GM12864 (cell line): ENCODE data around the gene THAP8.

Experiments
- DNase-seq: peaks from one replicate; pipeline ENCODE4 v3.0.0-alpha.2; 2011; ENCODE audit warnings: low read depth
- H3K4me3 ChIP-seq: 2 replicates; pipeline ENCODE4 v1.5.1; 2011; ENCODE audit warnings: mild to moderate bottlenecking, low read depth, low read length, control low read depth
- TF ChIP-seq, protein P1 (sequence below): IDR thresholded peaks from 2 replicates; pipeline ENCODE4 v1.5.1; 2011; ENCODE audit warnings: low read depth, mild to moderate bottlenecking, moderate library complexity, low read length, control low read depth, inconsistent platforms; ENCODE audit errors: missing control alignments

THAP8 gene

DNA sequence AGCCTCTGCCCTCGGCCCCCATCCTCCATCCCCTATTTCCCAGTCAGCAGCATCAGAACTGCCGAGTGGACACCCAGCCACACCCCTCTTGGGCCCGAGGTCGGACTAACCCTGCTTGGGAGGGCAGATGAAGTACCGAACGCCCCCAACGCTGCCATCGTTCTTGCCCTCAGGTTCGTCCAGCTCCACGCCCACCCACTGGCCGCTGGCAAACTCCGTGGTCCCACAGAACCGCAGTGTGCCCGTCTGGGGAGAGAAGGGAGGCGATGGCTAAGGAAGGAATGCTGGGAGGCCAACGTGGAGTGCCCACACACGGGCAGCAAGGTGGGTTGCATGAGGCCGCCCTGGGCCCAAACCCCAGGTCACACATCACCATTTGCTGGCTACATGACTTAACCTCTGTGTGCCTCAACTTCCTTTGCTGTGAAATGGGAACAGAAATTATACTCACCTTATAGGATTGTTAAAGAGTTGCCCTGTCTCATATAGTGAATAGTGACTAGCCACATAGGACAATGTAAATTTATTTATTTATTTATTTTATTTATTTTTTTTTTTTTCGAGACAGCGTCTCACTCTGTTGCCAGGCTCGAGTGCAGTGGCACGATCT, 34.9 kb downstream of the THAP8 start:
- DNase-seq, result no peak
- TF ChIP-seq, protein P1, sequence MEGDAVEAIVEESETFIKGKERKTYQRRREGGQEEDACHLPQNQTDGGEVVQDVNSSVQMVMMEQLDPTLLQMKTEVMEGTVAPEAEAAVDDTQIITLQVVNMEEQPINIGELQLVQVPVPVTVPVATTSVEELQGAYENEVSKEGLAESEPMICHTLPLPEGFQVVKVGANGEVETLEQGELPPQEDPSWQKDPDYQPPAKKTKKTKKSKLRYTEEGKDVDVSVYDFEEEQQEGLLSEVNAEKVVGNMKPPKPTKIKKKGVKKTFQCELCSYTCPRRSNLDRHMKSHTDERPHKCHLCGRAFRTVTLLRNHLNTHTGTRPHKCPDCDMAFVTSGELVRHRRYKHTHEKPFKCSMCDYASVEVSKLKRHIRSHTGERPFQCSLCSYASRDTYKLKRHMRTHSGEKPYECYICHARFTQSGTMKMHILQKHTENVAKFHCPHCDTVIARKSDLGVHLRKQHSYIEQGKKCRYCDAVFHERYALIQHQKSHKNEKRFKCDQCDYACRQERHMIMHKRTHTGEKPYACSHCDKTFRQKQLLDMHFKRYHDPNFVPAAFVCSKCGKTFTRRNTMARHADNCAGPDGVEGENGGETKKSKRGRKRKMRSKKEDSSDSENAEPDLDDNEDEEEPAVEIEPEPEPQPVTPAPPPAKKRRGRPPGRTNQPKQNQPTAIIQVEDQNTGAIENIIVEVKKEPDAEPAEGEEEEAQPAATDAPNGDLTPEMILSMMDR, result no peak
- no peak overlapping the region for H3K4me3 ChIP-seq

DNA sequence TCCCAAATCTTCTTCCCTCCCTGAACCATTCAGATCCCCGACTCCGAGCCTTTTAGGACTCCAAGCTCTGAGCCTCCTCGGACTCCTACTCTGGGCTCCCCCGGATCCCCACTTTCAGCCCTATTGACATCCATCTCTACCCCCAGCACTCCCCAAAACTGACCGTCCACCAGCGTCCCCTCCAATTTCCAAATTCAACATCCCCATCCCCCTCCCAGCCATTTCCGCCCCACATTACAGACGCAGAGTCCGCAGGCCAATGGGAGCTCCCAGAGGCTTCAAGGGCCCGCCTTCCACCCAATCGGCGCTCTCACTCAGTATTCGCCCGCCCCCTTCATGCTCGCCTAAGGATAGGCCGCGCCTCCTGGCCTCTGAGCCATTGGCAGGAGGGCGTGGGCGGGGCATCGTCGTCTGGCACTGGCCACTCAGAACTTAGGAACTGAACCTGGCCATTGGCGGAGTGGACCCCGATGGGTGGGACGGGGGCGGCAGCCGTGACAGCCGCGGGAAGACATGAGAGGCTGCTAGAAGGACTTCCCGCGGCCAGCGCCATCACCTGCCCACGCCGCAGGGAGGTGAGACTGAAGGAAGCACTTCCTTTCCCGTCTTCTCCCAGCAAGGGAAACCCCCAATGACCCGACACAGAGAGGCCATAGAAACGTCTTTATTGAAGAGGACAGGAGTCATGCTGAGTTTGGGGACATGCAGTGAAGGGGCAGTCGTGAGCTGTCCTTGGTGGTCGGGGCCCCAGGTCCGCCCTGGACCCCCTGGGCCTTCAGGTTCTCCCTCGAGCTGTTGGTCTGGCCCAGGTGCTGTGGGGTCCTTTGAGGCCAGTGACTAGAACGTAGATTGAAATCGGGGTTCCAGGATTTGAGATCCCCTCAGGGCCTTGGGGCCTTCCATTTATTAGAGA, 39.8 kb downstream of the THAP8 start, which contains the start of gene ALKBH6:
Gene ALKBH6, minus strand, starts transcription at position 202 of the 913 bp plus-strand sequence. CDS start 816 bp downstream, outside the sequence.
- TF ChIP-seq, protein P1, result no peak
- DNase-seq, result peak; percentile 95
- peak within 1 kb of the TSS; percentile 95 for H3K4me3 ChIP-seq

DNA sequence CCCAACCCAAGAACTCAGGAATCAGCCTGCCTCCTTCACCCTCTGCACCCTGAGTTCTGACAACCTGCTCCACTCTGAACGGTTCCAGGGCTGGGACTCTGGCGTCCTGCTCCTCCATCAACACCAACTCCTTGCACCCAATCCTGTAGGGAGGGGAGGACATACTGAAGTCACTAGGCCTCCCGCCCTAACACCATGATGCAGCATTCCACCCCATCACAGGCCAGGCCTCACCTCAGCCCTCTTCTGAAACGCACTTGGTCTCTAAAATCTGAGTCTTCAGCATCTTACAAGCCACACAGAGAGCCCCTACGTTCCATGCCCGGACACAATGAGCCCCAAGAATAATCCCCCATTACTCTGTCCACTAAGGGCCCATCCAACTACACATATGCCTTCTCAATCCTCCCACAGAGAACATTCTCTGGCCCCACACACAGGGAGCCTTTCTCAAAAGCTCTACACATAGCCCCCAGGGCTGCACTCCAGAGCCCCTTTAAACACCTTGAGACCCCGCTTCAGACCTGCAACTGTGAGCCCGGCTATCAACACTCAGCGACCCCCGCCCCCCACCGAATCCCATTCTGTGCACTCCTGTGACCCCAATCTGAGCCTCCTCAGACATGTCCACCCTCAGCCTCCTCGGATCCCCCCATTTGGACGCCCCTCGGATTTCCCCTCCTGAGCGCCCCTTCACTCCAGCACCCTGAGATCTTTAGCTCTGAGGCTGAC, 40.6 kb downstream of the THAP8 start:
- no peak for DNase-seq
- TF ChIP-seq, protein P1, result no peak
- H3K4me3 ChIP-seq, result peak overlapping the region; percentile 95

- TF ChIP-seq, protein P1, result no peak
- no peak for DNase-seq
- no peak overlapping the region for H3K4me3 ChIP-seq
These were observed 43.7 kb downstream of the THAP8 start for GRCh38 chr19:36010402-36010801.

DNA sequence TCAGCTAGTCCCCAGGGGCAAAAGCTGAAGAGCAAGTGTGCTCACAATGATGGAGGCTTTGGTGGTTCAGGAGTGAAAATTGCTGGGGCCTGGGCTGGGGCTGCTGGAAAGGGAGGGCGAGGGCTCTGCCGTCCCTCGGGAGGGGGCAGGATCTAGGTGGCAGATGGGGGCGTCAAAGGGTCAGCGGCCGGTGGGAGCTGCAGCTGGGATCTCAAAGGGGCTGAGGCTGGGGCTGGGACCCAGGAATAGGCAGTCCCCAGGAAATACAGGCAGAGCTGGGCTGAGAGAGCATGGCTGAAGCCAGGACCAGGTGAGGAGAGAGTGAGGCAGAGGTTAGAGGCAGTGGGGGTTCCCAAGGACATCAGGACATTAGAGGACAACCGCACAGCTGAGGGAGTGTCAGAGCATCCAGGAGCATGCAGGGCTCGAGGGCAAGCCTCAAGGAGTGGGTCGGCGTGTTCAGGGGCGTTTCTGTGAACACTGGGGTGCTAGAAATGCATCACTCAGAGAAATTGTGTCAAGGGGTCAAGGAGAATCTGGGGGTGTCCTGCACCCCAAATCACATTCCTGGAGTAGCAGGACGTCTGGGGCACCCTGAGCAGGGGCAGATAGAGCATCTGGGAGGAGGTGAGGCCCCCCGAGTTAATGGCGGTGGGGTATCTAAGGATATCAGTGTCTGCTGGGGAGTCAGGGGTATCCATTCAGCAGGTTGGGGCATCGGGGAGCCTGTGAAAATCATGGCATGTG, 44.3 kb downstream of the THAP8 start:
- TF ChIP-seq, protein P1, result no peak
- H3K4me3 ChIP-seq, result no peak overlapping the region; the same call in 1 of the 2 replicates
- DNase-seq, result no peak

DNA sequence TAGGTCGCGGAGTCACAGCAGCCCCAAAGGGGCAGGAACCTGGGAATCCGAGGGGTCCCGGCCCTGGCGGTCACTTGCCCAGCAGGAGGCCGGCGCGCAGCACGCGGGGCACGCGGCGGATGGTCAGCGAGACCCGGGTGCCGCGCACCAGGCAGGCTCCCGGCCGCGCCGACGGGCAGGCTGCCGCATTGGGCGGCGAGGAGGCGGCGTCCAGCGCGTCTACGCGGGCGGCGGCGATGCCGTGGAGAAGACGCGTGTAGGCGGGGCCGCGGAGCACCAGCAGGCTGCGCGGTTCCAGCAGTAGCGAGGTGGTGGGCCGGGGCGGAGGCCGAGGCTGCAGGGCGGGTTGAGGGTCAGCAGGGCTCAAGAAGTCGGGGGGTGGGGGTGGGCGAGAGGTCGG, 44.9 kb downstream of the THAP8 start:
- TF ChIP-seq, protein P1, result no peak
- no peak for DNase-seq
- H3K4me3 ChIP-seq, result peak overlapping the region; percentile 26
